Subcutaneous abdominal adipose tissue (tissue), 5 donors: ENCODE data around the gene DRG2.

Source experiments
- H3K27ac ChIP-seq: one replicate; pipeline ENCODE4 v1.7.0; 2013; ENCODE audit warnings: low read depth, mild to moderate bottlenecking, inconsistent platforms, low read length, moderate library complexity
- H3K27me3 ChIP-seq, 5 donors: one replicate each; pipeline ENCODE4 v1.7.0; 2013; ENCODE audit warnings: low read length in 5 of 5, inconsistent platforms in 1 of 5; ENCODE audit not compliant: control insufficient read depth in 5 of 5, insufficient read depth in 4 of 5
- H3K36me3 ChIP-seq, 5 donors: one replicate each; pipeline ENCODE4 v1.7.0; 2013; ENCODE audit warnings: low read length in 5 of 5; ENCODE audit not compliant: control insufficient read depth in 5 of 5, insufficient read depth in 5 of 5
- H3K4me1 ChIP-seq, 5 donors: one replicate each; pipeline ENCODE4 v1.7.0; 2013; ENCODE audit warnings: low read length in 5 of 5, mild to moderate bottlenecking in 3 of 5, moderate library complexity in 1 of 5; ENCODE audit not compliant: control insufficient read depth in 5 of 5, insufficient read depth in 5 of 5
- H3K4me3 ChIP-seq, 5 donors: one replicate each; pipeline ENCODE4 v1.7.0; 2013; ENCODE audit warnings: low read length in 5 of 5, low read depth in 1 of 5
- H3K9ac ChIP-seq, 5 donors: one replicate each; pipeline ENCODE4 v1.7.0; 2013; ENCODE audit warnings: low read length in 5 of 5, mild to moderate bottlenecking in 4 of 5, moderate library complexity in 3 of 5
- H3K9me3 ChIP-seq, 5 donors: one replicate each; pipeline ENCODE4 v1.7.0; 2013; ENCODE audit warnings: low read length in 5 of 5; ENCODE audit not compliant: control insufficient read depth in 5 of 5
- donor health status: healthy.
- donor health status: healthy.
- donor health status: healthy.
- donor health status: healthy.
- donor health status: healthy.

The DRG2 gene

GRCh38 chr17:18071751-18072150, 16.0 kb upstream of the DRG2 start:
- peaks cover 0 to 6% (median 0%) of the 10 kb centered on the region in 5 donors for H3K27me3 ChIP-seq
- no peak overlapping the region for H3K4me3 ChIP-seq
- H3K9me3 ChIP-seq, result no peaks in the 10 kb centered on the region
- H3K9ac ChIP-seq, result no peak overlapping the region
- peaks cover 0 to 10% (median 6%) of the 10 kb centered on the region in 5 donors for H3K4me1 ChIP-seq
- peaks cover 0 to 5% (median 4%) of the 10 kb centered on the region in 5 donors for H3K36me3 ChIP-seq
- H3K27ac ChIP-seq, result no peak overlapping the region

GRCh38 chr17:18074566-18075272, 13.0 kb upstream of the DRG2 start:
- no peaks in the 10 kb centered on the region for H3K9me3 ChIP-seq
- H3K27ac ChIP-seq, result no peak overlapping the region
- no peak overlapping the region for H3K9ac ChIP-seq
- no peaks in the 10 kb centered on the region for H3K36me3 ChIP-seq
- H3K27me3 ChIP-seq, result peaks cover 0 to 6% (median 0%) of the 10 kb centered on the region in 5 donors
- H3K4me3 ChIP-seq, result no peak overlapping the region
- H3K4me1 ChIP-seq, result peaks cover 0 to 10% (median 6%) of the 10 kb centered on the region in 5 donors

- no peaks in the 10 kb centered on the region for H3K36me3 ChIP-seq
- no peak overlapping the region for H3K4me3 ChIP-seq
- H3K9ac ChIP-seq, result no peak overlapping the region
- no peaks in the 10 kb centered on the region for H3K4me1 ChIP-seq
- H3K27ac ChIP-seq, result no peak overlapping the region
- peaks cover 0 to 6% (median 0%) of the 10 kb centered on the region in 5 donors for H3K27me3 ChIP-seq
- H3K9me3 ChIP-seq, result no peaks in the 10 kb centered on the region
These were observed 10.8 kb upstream of the DRG2 start for GRCh38 chr17:18076936-18077335.

GRCh38 chr17:18079543-18079942, 8.2 kb upstream of the DRG2 start:
- peaks cover 0 to 6% (median 0%) of the 10 kb centered on the region in 5 donors for H3K27me3 ChIP-seq
- H3K4me3 ChIP-seq, result no peak overlapping the region
- H3K9me3 ChIP-seq, result no peaks in the 10 kb centered on the region
- no peak overlapping the region for H3K27ac ChIP-seq
- H3K9ac ChIP-seq, result no peak overlapping the region
- H3K36me3 ChIP-seq, result no peaks in the 10 kb centered on the region
- H3K4me1 ChIP-seq, result no peaks in the 10 kb centered on the region

- H3K27me3 ChIP-seq, result peaks cover 0 to 2% (median 0%) of the 10 kb centered on the region in 5 donors
- H3K36me3 ChIP-seq, result no peaks in the 10 kb centered on the region
- no peak overlapping the region for H3K27ac ChIP-seq
- no peak overlapping the region for H3K4me3 ChIP-seq
- H3K9ac ChIP-seq, result no peak overlapping the region
- peaks cover 4 to 16% (median 13%) of the 10 kb centered on the region in 5 donors for H3K4me1 ChIP-seq
- no peaks in the 10 kb centered on the region for H3K9me3 ChIP-seq
These were observed 3.5 kb upstream of the DRG2 start for GRCh38 chr17:18084256-18084655.

GRCh38 chr17:18089613-18090012, 1.9 kb downstream of the DRG2 start:
- Histone ChIP-seq H3K9ac (no peak overlapping the region), H3K4me1 (peaks cover 4 to 23% (median 14%) of the 10 kb centered on the region in 5 donors), H3K36me3 (peaks cover 0 to 23% (median 16%) of the 10 kb centered on the region in 5 donors), H3K27ac (no peak overlapping the region), H3K9me3 (no peaks in the 10 kb centered on the region), H3K4me3 (no peak overlapping the region), H3K27me3 (no peaks in the 10 kb centered on the region)

- H3K27ac ChIP-seq, result no peak overlapping the region
- H3K27me3 ChIP-seq, result no peaks in the 10 kb centered on the region
- no peaks in the 10 kb centered on the region for H3K9me3 ChIP-seq
- peaks cover under 1 to 11% (median 2%) of the 10 kb centered on the region in 5 donors for H3K4me1 ChIP-seq
- no peak overlapping the region for H3K9ac ChIP-seq
- H3K36me3 ChIP-seq, result peaks cover 4 to 60% (median 49%) of the 10 kb centered on the region in 5 donors
- no peak overlapping the region for H3K4me3 ChIP-seq
These were observed 6.1 kb downstream of the DRG2 start for GRCh38 chr17:18093616-18094408.

- Histone ChIP-seq H3K4me3 (no peak overlapping the region), H3K27me3 (no peaks in the 10 kb centered on the region), H3K36me3 (peaks cover 4 to 66% (median 55%) of the 10 kb centered on the region in 5 donors), H3K27ac (no peak overlapping the region), H3K4me1 (peaks cover 0 to 5% (median 0%) of the 10 kb centered on the region in 5 donors), H3K9me3 (no peaks in the 10 kb centered on the region), H3K9ac (no peak overlapping the region)
These were observed 6.7 kb downstream of the DRG2 start for GRCh38 chr17:18094409-18094807.

- Histone ChIP-seq H3K27me3 (no peaks in the 10 kb centered on the region), H3K9ac (no peak overlapping the region), H3K36me3 (peaks cover 4 to 88% (median 82%) of the 10 kb centered on the region in 5 donors), H3K9me3 (no peaks in the 10 kb centered on the region), H3K4me3 (no peak overlapping the region), H3K4me1 (no peaks in the 10 kb centered on the region), H3K27ac (no peak overlapping the region)
These were observed 11.8 kb downstream of the DRG2 start for GRCh38 chr17:18099516-18099915.

- no peak overlapping the region for H3K9ac ChIP-seq
- H3K9me3 ChIP-seq, result no peaks in the 10 kb centered on the region
- H3K36me3 ChIP-seq, result peaks cover 3 to 96% (median 90%) of the 10 kb centered on the region in 5 donors
- no peaks in the 10 kb centered on the region for H3K4me1 ChIP-seq
- H3K4me3 ChIP-seq, result no peak overlapping the region
- H3K27me3 ChIP-seq, result no peaks in the 10 kb centered on the region
- no peak overlapping the region for H3K27ac ChIP-seq
These were observed 12.9 kb downstream of the DRG2 start for GRCh38 chr17:18100616-18101015.
